HCT116 (cell line): ENCODE measurements around the gene PLEK2. TPM values are rescaled to one million over a fixed set of nuclear protein-coding genes. Genes with fewer than 3 reads are reported as not detected.

ENCODE experiments used
- ATAC-seq: fragments of 200-7000 bp; cut with Tn5 transposase; 2 replicates; pipeline ENCODE4 v1.9.1; 2020; ENCODE audit warnings: mild to moderate bottlenecking, moderate library complexity
- BruUV-seq: library from RNA; stranded (reverse); fragments of 400-500 nt; replicated peaks from 2 replicates; lab custom pipeline; 2021; lab: Mats Ljungman, UMichigan
- CTCF ChIA-PET: fragments of 300-600 bp; sonication (Branson Sonifier 250); formaldehyde crosslinking; loops from one replicate; lab custom pipeline; 2021; ENCODE audit warnings: antibody characterized with exemption; lab: Charles Lee
- POLR2A ChIA-PET: fragments of 300-600, 350-600 bp; sonication (Branson Sonifier 250); formaldehyde crosslinking; loops from one replicate; lab custom pipeline; 2021; ENCODE audit warnings: antibody characterized with exemption; lab: Charles Lee
- RAD21 ChIA-PET, 2 experiments: fragments of 300-600 bp; sonication (Branson Sonifier 250); formaldehyde crosslinking; loops; one replicate each; lab custom pipeline; 2023; ENCODE audit warnings: low total read pairs in 2 of 2; ENCODE audit not compliant: uncharacterized antibody in 2 of 2, unreplicated experiment in 2 of 2, low non-redundant PET in 1 of 2; lab: Charles Lee
- DNase-seq: peaks from one replicate; pipeline ENCODE4 v3.0.0-alpha.2; 2010; ENCODE audit warnings: low read depth, low spot score
- H2AFZ ChIP-seq: fragments of 200-600 bp; shearing (Covaris generic), sonication (generic); 2 replicates; pipeline ENCODE4 v1.6.1; 2017; ENCODE audit warnings: low read depth, mixed run types, mixed read lengths, antibody characterized with exemption, low read length; ENCODE audit not compliant: poor library complexity, severe bottlenecking
- H3K27ac ChIP-seq: 2 replicates; pipeline ENCODE4 v1.5.1; 2012; ENCODE audit warnings: low read depth, low read length
- H3K27me3 ChIP-seq: fragments of 200-600 bp; sonication (generic); 2 replicates; pipeline ENCODE4 v1.6.1; 2016; ENCODE audit warnings: mixed run types, low read length, mixed read lengths; ENCODE audit not compliant: insufficient read depth
- H3K36me3 ChIP-seq, 2 experiments: fragments of 200-500 bp in 1 of 2; fragments of 200-600 bp in 1 of 2; sonication (Bioruptor generic) in 1 of 2; sonication (generic) in 1 of 2; 2 replicates each; pipeline versions ENCODE4 v1.5.1 to v1.6.1; 2014 to 2016; ENCODE audit warnings: low read length in 2 of 2, inconsistent platforms in 1 of 2, mixed read lengths in 1 of 2, mixed run types in 1 of 2; ENCODE audit not compliant: insufficient read depth in 2 of 2, control insufficient read depth in 1 of 2
- H3K4me1 ChIP-seq, 2 experiments: fragments of 200-600 bp in 1 of 2; sonication (generic) in 1 of 2; 2 replicates each; pipeline versions ENCODE4 v1.5.1 to v1.6.1; 2012 to 2017; ENCODE audit warnings: low read length in 2 of 2, inconsistent platforms in 1 of 2, mild to moderate bottlenecking in 1 of 2, mixed read lengths in 1 of 2, mixed run types in 1 of 2, moderate library complexity in 1 of 2; ENCODE audit not compliant: insufficient read depth in 2 of 2, control insufficient read depth in 1 of 2
- H3K4me2 ChIP-seq: fragments of 200-600 bp; sonication (generic); 2 replicates; pipeline ENCODE4 v1.6.1; 2017; ENCODE audit warnings: mixed run types, low read length, mixed read lengths
- H3K4me3 ChIP-seq, 2 experiments: fragments of 200-600 bp in 1 of 2; sonication (generic) in 1 of 2; replicated peaks in 1 of 2; 2 replicates each; pipeline ENCODE4 v1.5.1; 2011 to 2016; ENCODE audit warnings: low read length in 2 of 2, control low read depth in 1 of 2, low read depth in 1 of 2, mild to moderate bottlenecking in 1 of 2, mixed read lengths in 1 of 2, mixed run types in 1 of 2
- H3K79me2 ChIP-seq: fragments of 200-600 bp; sonication (generic); 2 replicates; pipeline ENCODE4 v1.6.1; 2017; ENCODE audit warnings: mild to moderate bottlenecking, mixed run types, low read length, moderate library complexity, mixed read lengths; ENCODE audit not compliant: insufficient read depth
- H3K9ac ChIP-seq: fragments of 200-600 bp; sonication (generic); 2 replicates; pipeline ENCODE4 v1.6.1; 2016; ENCODE audit warnings: low read length, mixed read lengths
- H3K9me2 ChIP-seq: fragments of 200-600 bp; sonication (generic), shearing (Covaris generic); 2 replicates; pipeline ENCODE4 v1.6.1; 2017; ENCODE audit warnings: mixed run types, mild to moderate bottlenecking, moderate library complexity; ENCODE audit not compliant: insufficient read depth
- H3K9me3 ChIP-seq, 2 experiments: fragments of 200-500 bp in 1 of 2; fragments of 200-600 bp in 1 of 2; sonication (Bioruptor generic) in 1 of 2; sonication (generic) in 1 of 2; 2 replicates each; pipeline ENCODE4 v1.6.1; 2014 to 2017; ENCODE audit warnings: low read length in 2 of 2, mixed read lengths in 2 of 2, inconsistent platforms in 1 of 2, low read depth in 1 of 2, mild to moderate bottlenecking in 1 of 2, mixed run types in 1 of 2, moderate library complexity in 1 of 2; ENCODE audit not compliant: control insufficient read depth in 1 of 2, insufficient read depth in 1 of 2
- H4K20me1 ChIP-seq: fragments of 200-600 bp; sonication (generic), shearing (Covaris generic); 2 replicates; pipeline ENCODE4 v1.6.1; 2017; ENCODE audit warnings: mixed run types, mild to moderate bottlenecking, moderate library complexity; ENCODE audit not compliant: insufficient read depth
- CBX3 ChIP-seq: IDR thresholded peaks from 2 replicates; pipeline ENCODE4 v1.6.1; 2012; ENCODE audit warnings: low read depth
- CTCF ChIP-seq, 3 experiments: fragments of 200-600 bp in 1 of 3; sonication (generic) in 1 of 3; IDR thresholded peaks in 2 of 3; conservative IDR thresholded peaks in 1 of 3; 2 replicates each; pipeline ENCODE4 v1.5.1; 2012 to 2017; ENCODE audit warnings: low read depth in 2 of 3, low read length in 2 of 3, antibody characterized with exemption in 1 of 3, borderline replicate concordance in 1 of 3, control low read depth in 1 of 3, mild to moderate bottlenecking in 1 of 3, mixed read lengths in 1 of 3, mixed run types in 1 of 3, moderate library complexity in 1 of 3; ENCODE audit not compliant: insufficient read depth in 1 of 3
- EGR1 ChIP-seq: IDR thresholded peaks from 2 replicates; pipeline ENCODE4 v1.6.1; 2012; ENCODE audit warnings: low read depth
- ELF1 ChIP-seq: IDR thresholded peaks from 2 replicates; pipeline ENCODE4 v1.6.1; 2012; ENCODE audit warnings: low read depth, borderline replicate concordance
- EZH2phosphoT487 ChIP-seq: fragments of 200-600 bp; IDR thresholded peaks from 2 replicates; pipeline ENCODE4 v1.6.1; 2018; ENCODE audit warnings: antibody characterized with exemption, borderline replicate concordance
- JUND ChIP-seq: IDR thresholded peaks from 2 replicates; pipeline ENCODE4 v1.6.1; 2012
- SIN3A ChIP-seq: IDR thresholded peaks from 2 replicates; pipeline ENCODE4 v1.6.1; 2012; ENCODE audit warnings: low read depth
- SRF ChIP-seq: IDR thresholded peaks from 2 replicates; pipeline ENCODE4 v1.6.1; 2012; ENCODE audit warnings: low read depth
- TCF7L2 ChIP-seq: IDR thresholded peaks from 2 replicates; pipeline ENCODE4 v1.7.0; 2011; ENCODE audit warnings: borderline replicate concordance, inconsistent platforms; ENCODE audit not compliant: insufficient read depth, insufficient read length; ENCODE audit errors: extremely low read depth
- YY1 ChIP-seq: IDR thresholded peaks from 2 replicates; pipeline ENCODE4 v1.6.1; 2011; ENCODE audit warnings: low read length, low read depth, moderate library complexity, mild to moderate bottlenecking; ENCODE audit not compliant: insufficient replicate concordance; ENCODE audit errors: extremely low read depth
- ZBTB33 ChIP-seq: IDR thresholded peaks from 2 replicates; pipeline ENCODE4 v1.6.1; 2011; ENCODE audit warnings: mild to moderate bottlenecking, low read length, moderate library complexity; ENCODE audit not compliant: insufficient replicate concordance; ENCODE audit errors: extremely low read depth
- ZFX ChIP-seq: fragments of 450-650 bp; IDR thresholded peaks from 2 replicates; pipeline ENCODE4 v1.6.1; 2017
- ZNF274 ChIP-seq: fragments of 200-500 bp; sonication (Bioruptor generic); IDR thresholded peaks from 2 replicates; pipeline ENCODE4 v1.6.1; 2014; ENCODE audit warnings: mild to moderate bottlenecking, low read depth, low read length, inconsistent platforms
- intact Hi-C: fragments of 100-400 bp; cut with micrococcal nuclease; formaldehyde crosslinking; loops from 2 replicates; pipeline ENCODE4 v1.10.0; 2022
- total RNA-seq: library from RNA; stranded (reverse); gene quantifications from one replicate; pipeline ENCODE4 v1.2.1, GENCODE V29; 2021; ENCODE audit not compliant: unreplicated experiment
- TF ChIP-seq, protein P1 (sequence below): IDR thresholded peaks from 2 replicates; pipeline ENCODE4 v1.6.1; 2012; ENCODE audit warnings: low read depth
- TF ChIP-seq, protein P2 (sequence below): IDR thresholded peaks from 2 replicates; pipeline ENCODE4 v1.6.1; 2012
- TF ChIP-seq, protein P3 (sequence below): IDR thresholded peaks from 2 replicates; pipeline ENCODE4 v1.6.1; 2012

PLEK2 gene
- total RNA-seq, 1 experiment from 2014 or later = 67.6 TPM

DNA sequence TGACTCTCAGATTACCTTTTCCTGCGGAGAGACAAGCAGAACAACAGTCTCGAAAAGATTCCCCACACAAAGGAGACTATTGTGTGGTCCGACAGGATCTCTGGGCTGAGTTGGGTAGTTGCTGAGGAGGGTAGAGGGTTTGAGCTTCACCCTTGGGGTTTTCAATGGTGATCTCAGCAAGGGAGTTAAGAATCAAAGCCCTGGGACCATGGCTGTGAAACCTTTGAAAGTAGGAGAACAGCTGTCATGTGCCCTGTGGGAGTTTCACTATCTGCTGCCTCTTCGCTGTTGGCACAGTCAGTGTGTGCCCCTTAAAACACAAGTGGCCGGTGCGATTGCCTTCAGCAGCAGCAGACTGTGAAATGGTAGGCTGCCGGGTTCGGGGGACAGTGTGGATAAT lies 14.2 kb upstream of the PLEK2 start:
- no TSS peak for BruUV-seq
- TF ChIP-seq SIN3A = no peak
- TF ChIP-seq EGR1 = no peak
- TF ChIP-seq TCF7L2 = no peak
- no peak for TF ChIP-seq JUND
- TF ChIP-seq SRF = no peak
- no peak for TF ChIP-seq ZNF274
- TF ChIP-seq, protein P1, sequence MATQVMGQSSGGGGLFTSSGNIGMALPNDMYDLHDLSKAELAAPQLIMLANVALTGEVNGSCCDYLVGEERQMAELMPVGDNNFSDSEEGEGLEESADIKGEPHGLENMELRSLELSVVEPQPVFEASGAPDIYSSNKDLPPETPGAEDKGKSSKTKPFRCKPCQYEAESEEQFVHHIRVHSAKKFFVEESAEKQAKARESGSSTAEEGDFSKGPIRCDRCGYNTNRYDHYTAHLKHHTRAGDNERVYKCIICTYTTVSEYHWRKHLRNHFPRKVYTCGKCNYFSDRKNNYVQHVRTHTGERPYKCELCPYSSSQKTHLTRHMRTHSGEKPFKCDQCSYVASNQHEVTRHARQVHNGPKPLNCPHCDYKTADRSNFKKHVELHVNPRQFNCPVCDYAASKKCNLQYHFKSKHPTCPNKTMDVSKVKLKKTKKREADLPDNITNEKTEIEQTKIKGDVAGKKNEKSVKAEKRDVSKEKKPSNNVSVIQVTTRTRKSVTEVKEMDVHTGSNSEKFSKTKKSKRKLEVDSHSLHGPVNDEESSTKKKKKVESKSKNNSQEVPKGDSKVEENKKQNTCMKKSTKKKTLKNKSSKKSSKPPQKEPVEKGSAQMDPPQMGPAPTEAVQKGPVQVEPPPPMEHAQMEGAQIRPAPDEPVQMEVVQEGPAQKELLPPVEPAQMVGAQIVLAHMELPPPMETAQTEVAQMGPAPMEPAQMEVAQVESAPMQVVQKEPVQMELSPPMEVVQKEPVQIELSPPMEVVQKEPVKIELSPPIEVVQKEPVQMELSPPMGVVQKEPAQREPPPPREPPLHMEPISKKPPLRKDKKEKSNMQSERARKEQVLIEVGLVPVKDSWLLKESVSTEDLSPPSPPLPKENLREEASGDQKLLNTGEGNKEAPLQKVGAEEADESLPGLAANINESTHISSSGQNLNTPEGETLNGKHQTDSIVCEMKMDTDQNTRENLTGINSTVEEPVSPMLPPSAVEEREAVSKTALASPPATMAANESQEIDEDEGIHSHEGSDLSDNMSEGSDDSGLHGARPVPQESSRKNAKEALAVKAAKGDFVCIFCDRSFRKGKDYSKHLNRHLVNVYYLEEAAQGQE = no peak
- TF ChIP-seq ZBTB33 = no peak
- TF ChIP-seq, protein P2, sequence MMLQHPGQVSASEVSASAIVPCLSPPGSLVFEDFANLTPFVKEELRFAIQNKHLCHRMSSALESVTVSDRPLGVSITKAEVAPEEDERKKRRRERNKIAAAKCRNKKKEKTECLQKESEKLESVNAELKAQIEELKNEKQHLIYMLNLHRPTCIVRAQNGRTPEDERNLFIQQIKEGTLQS = no peak
- no peak for TF ChIP-seq ELF1
- TF ChIP-seq YY1 = no peak
- TF ChIP-seq, protein P3, sequence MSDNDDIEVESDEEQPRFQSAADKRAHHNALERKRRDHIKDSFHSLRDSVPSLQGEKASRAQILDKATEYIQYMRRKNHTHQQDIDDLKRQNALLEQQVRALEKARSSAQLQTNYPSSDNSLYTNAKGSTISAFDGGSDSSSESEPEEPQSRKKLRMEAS = no peak
- no peak for TF ChIP-seq CBX3
- no peak for TF ChIP-seq CTCF (IDR thresholded peaks at IDR 0.05 in 2 of 3, conservative IDR thresholded peaks at IDR 0.05 in 1 of 3; ENCODE audit: borderline replicate concordance in 1 of 3, insufficient read depth in 1 of 3, low read depth in 2 of 3, low read length in 2 of 3)
- no peak for TF ChIP-seq EZH2phosphoT487
- TF ChIP-seq ZFX = no peak
- TF ChIP-seq, all 23 proteins: peak for 0
- Histone ChIP-seq H3K27ac (no peak overlapping the region), H2AFZ (no peak overlapping the region), H3K27me3 (no peaks in the 10 kb centered on the region), H3K9me2 (no peaks in the 10 kb centered on the region), H3K4me1 (peaks cover 5 to 25% of the 10 kb centered on the region in 2 experiments; a peak in 3 of 4 replicates), H3K36me3 (no peaks in the 10 kb centered on the region), H3K9me3 (no peaks in the 10 kb centered on the region), H3K9ac (no peak overlapping the region), H3K79me2 (no peaks in the 10 kb centered on the region), H3K4me3 (no peak overlapping the region), H3K4me2 (no peak overlapping the region), H4K20me1 (no peaks in the 10 kb centered on the region)
- RAD21 ChIA-PET = interaction anchor here (0.6 to 3.0 kb wide), 7 partner anchors 17 to 241 kb away, joined by 3 to 29 read pairs (median 5); no protein-coding TSS in a partner anchor
- POLR2A ChIA-PET = no interaction called here
- ATAC-seq = no peak
- CTCF ChIA-PET = interaction anchor here (0.7 to 4.4 kb wide), 11 partner anchors 11 to 289 kb away, joined by 4 to 78 read pairs (median 11); partner anchors contain the start of genes ARG2, PLEK2 and RDH12
- intact Hi-C loops = loop anchor here (2.0 to 5.0 kb wide), 2 partner anchors 106 to 279 kb away; partner anchors contain the start of gene PLEKHH1
- DNase-seq = no peak
